ENCODE data around the gene NPPA. TPM values are rescaled to one million over a fixed set of nuclear protein-coding genes. Genes with fewer than 3 reads are reported as not detected.

NPPA gene
- total RNA-seq, 3 donors from 2014 or later: 0.66 TPM; not detected in 2

GRCh38 chr1:11822091-11822490 is 25.5 kb downstream of the NPPA start:
- Histone ChIP-seq H3K9me3 (no peaks in the 10 kb centered on the region), H3K4me3 (no peak overlapping the region), H3K27me3 (no peaks in the 10 kb centered on the region), H3K36me3 (no peaks in the 10 kb centered on the region), H3K4me1 (no peaks in the 10 kb centered on the region), H3K27ac (no peak overlapping the region)
- TF ChIP-seq POLR2A (IDR thresholded peaks at IDR 0.05) (no peak), POLR2AphosphoS5 (IDR thresholded peaks at IDR 0.05) (no peak)
- TF ChIP-seq, protein P1, sequence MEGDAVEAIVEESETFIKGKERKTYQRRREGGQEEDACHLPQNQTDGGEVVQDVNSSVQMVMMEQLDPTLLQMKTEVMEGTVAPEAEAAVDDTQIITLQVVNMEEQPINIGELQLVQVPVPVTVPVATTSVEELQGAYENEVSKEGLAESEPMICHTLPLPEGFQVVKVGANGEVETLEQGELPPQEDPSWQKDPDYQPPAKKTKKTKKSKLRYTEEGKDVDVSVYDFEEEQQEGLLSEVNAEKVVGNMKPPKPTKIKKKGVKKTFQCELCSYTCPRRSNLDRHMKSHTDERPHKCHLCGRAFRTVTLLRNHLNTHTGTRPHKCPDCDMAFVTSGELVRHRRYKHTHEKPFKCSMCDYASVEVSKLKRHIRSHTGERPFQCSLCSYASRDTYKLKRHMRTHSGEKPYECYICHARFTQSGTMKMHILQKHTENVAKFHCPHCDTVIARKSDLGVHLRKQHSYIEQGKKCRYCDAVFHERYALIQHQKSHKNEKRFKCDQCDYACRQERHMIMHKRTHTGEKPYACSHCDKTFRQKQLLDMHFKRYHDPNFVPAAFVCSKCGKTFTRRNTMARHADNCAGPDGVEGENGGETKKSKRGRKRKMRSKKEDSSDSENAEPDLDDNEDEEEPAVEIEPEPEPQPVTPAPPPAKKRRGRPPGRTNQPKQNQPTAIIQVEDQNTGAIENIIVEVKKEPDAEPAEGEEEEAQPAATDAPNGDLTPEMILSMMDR (IDR thresholded peaks at IDR 0.05): no peak
- intact Hi-C loops (cut with DNase I; ENCODE audit: low total_unique reads): no loop called here
- peak in 1 of 2 donors; percentile 31 for DNase-seq (ENCODE audit: low spot score in 2 of 2)

DNA sequence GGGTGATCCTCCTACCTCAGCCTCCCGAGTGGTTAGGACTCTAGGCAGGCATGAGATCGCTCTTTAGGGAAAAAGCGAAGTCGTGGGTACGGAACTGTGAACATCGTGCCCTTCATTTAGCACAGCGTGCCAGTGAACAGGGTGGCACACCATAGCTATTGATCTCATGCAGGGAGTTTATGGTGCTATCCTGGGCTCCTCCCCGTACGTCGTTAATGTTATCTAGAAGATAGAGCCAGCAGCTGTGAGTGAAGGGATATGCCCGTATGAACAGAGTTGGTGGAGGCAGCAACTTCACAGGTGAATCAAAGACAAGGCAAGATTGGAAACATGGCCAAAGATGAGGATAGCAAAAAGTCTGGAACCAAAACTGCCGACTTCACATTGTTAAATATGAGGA is 30.4 kb downstream of the NPPA start:
- H3K4me3 ChIP-seq: no peak overlapping the region
- H3K27ac ChIP-seq: no peak overlapping the region
- TF ChIP-seq, protein P1 (IDR thresholded peaks at IDR 0.05): no peak
- no peak for TF ChIP-seq POLR2AphosphoS5 (IDR thresholded peaks at IDR 0.05)
- no peak for TF ChIP-seq POLR2A (IDR thresholded peaks at IDR 0.05)
- H3K27me3 ChIP-seq: no peaks in the 10 kb centered on the region
- peak in 1 of 2 donors; percentile 31 for DNase-seq (ENCODE audit: low spot score in 2 of 2)
- no peaks in the 10 kb centered on the region for H3K9me3 ChIP-seq
- H3K36me3 ChIP-seq: no peaks in the 10 kb centered on the region
- H3K4me1 ChIP-seq: no peaks in the 10 kb centered on the region
- intact Hi-C loops (cut with DNase I; ENCODE audit: low total_unique reads): no loop called here

GRCh38 chr1:11813021-11813420 is 34.6 kb downstream of the NPPA start:
- Histone ChIP-seq H3K4me3 (no peak overlapping the region), H3K9me3 (no peaks in the 10 kb centered on the region), H3K4me1 (no peaks in the 10 kb centered on the region), H3K36me3 (no peaks in the 10 kb centered on the region), H3K27ac (no peak overlapping the region), H3K27me3 (no peaks in the 10 kb centered on the region)
- intact Hi-C loops (cut with DNase I; ENCODE audit: low total_unique reads): no loop called here
- DNase-seq (ENCODE audit: low spot score in 2 of 2): no peak
- TF ChIP-seq POLR2AphosphoS5 (IDR thresholded peaks at IDR 0.05) (no peak), POLR2A (IDR thresholded peaks at IDR 0.05) (no peak)
- TF ChIP-seq, protein P1 (IDR thresholded peaks at IDR 0.05): no peak

- peaks cover 13% of the 10 kb centered on the region in 2 donors for H3K4me1 ChIP-seq
- no peak for DNase-seq (ENCODE audit: low spot score in 2 of 2)
- peak overlapping the region; percentile 98 to 100 for H3K27ac ChIP-seq
Observed at GRCh38 chr1:11807133-11807532, 40.5 kb downstream of the NPPA start.

GRCh38 chr1:11806307-11806936 is 41.2 kb downstream of the NPPA start:
- Histone ChIP-seq H3K27me3 (no peaks in the 10 kb centered on the region), H3K27ac (peak overlapping the region; percentile 98 to 100), H3K4me1 (peaks cover 13% of the 10 kb centered on the region in 2 donors), H3K36me3 (no peaks in the 10 kb centered on the region), H3K9me3 (no peaks in the 10 kb centered on the region), H3K4me3 (peak overlapping the region; percentile 83 to 96 (median 84))
- intact Hi-C loops (cut with DNase I; ENCODE audit: low total_unique reads): no loop called here
- TF ChIP-seq POLR2A (IDR thresholded peaks at IDR 0.05) (no peak), POLR2AphosphoS5 (IDR thresholded peaks at IDR 0.05) (no peak)
- TF ChIP-seq, protein P1 (IDR thresholded peaks at IDR 0.05): no peak
- DNase-seq (ENCODE audit: low spot score in 2 of 2): peak in 1 of 2 donors; percentile 35

More at GRCh38 chr1:11807133-11807532, 40.5 kb downstream of the NPPA start:
- Histone ChIP-seq H3K27me3 (no peaks in the 10 kb centered on the region), H3K9me3 (no peaks in the 10 kb centered on the region), H3K36me3 (no peaks in the 10 kb centered on the region), H3K4me3 (peak overlapping the region; percentile 83 to 96 (median 84))
- TF ChIP-seq POLR2AphosphoS5 (IDR thresholded peaks at IDR 0.05) (no peak), POLR2A (IDR thresholded peaks at IDR 0.05) (no peak)
- TF ChIP-seq, protein P1 (IDR thresholded peaks at IDR 0.05): no peak
- intact Hi-C loops (cut with DNase I; ENCODE audit: low total_unique reads): no loop called here
